ENCODE data around the gene PLCG2. TPM values are rescaled to one million over a fixed set of nuclear protein-coding genes. Genes with fewer than 3 reads are reported as not detected.

The PLCG2 gene
- total RNA-seq, 2 donors from 2014 or later = 11.6 to 30.9 TPM

- DNase-seq (ENCODE audit: low spot score) = no peak
- no peaks in the 10 kb centered on the region for H3K4me1 ChIP-seq (ENCODE audit: control insufficient read depth in 1 of 2, low read depth in 2 of 2)
- H3K4me3 ChIP-seq = no peak overlapping the region
- H3K36me3 ChIP-seq = no peaks in the 10 kb centered on the region
- TF ChIP-seq CTCF (IDR thresholded peaks at IDR 0.05) = no peak
- no peaks in the 10 kb centered on the region for H3K9me3 ChIP-seq
- no peak for ATAC-seq (ENCODE audit: insufficient number of reproducible peaks, low FRiP score, low read depth)
- no peaks in the 10 kb centered on the region for H3K27me3 ChIP-seq (replicated peaks; ENCODE audit: insufficient read depth)
- H3K27ac ChIP-seq = no peak overlapping the region
Measured at GRCh38 chr16:81918927-81919326, 139.8 kb downstream of the PLCG2 start.

- ATAC-seq (ENCODE audit: insufficient number of reproducible peaks, low FRiP score, low read depth) (no peak), DNase-seq (ENCODE audit: low spot score) (no peak)
- H3K4me1 ChIP-seq (ENCODE audit: control insufficient read depth in 1 of 2, low read depth in 2 of 2) = no peaks in the 10 kb centered on the region
- no peak overlapping the region for H3K4me3 ChIP-seq
- no peak for TF ChIP-seq CTCF (IDR thresholded peaks at IDR 0.05)
- H3K36me3 ChIP-seq = no peaks in the 10 kb centered on the region
- H3K27me3 ChIP-seq (replicated peaks; ENCODE audit: insufficient read depth) = no peaks in the 10 kb centered on the region
- no peak overlapping the region for H3K27ac ChIP-seq
- H3K9me3 ChIP-seq = no peaks in the 10 kb centered on the region
Measured at GRCh38 chr16:81920498-81920897, 141.4 kb downstream of the PLCG2 start.

GRCh38 chr16:81921085-81921814 lies 142.2 kb downstream of the PLCG2 start:
- H3K27ac ChIP-seq = no peak overlapping the region
- no peaks in the 10 kb centered on the region for H3K36me3 ChIP-seq
- no peaks in the 10 kb centered on the region for H3K9me3 ChIP-seq
- ATAC-seq (ENCODE audit: insufficient number of reproducible peaks, low FRiP score, low read depth) (no peak), DNase-seq (ENCODE audit: low spot score) (no peak)
- TF ChIP-seq CTCF (IDR thresholded peaks at IDR 0.05) = no peak
- H3K27me3 ChIP-seq (replicated peaks; ENCODE audit: insufficient read depth) = no peaks in the 10 kb centered on the region
- H3K4me3 ChIP-seq = no peak overlapping the region
- H3K4me1 ChIP-seq (ENCODE audit: control insufficient read depth in 1 of 2, low read depth in 2 of 2) = no peaks in the 10 kb centered on the region

- H3K4me3 ChIP-seq = no peak overlapping the region
- no peak for TF ChIP-seq CTCF (IDR thresholded peaks at IDR 0.05)
- ATAC-seq (ENCODE audit: insufficient number of reproducible peaks, low FRiP score, low read depth) (no peak), DNase-seq (ENCODE audit: low spot score) (no peak)
- H3K4me1 ChIP-seq (ENCODE audit: control insufficient read depth in 1 of 2, low read depth in 2 of 2) = no peaks in the 10 kb centered on the region
- H3K27me3 ChIP-seq (replicated peaks; ENCODE audit: insufficient read depth) = no peaks in the 10 kb centered on the region
- no peaks in the 10 kb centered on the region for H3K36me3 ChIP-seq
- H3K27ac ChIP-seq = no peak overlapping the region
- H3K9me3 ChIP-seq = no peaks in the 10 kb centered on the region
Measured at GRCh38 chr16:81921843-81922584, 142.9 kb downstream of the PLCG2 start.

GRCh38 chr16:81923296-81923695 lies 144.2 kb downstream of the PLCG2 start:
- ATAC-seq (ENCODE audit: insufficient number of reproducible peaks, low FRiP score, low read depth) (no peak), DNase-seq (ENCODE audit: low spot score) (no peak)

More at GRCh38 chr16:81923296-81923695, 144.2 kb downstream of the PLCG2 start:
- H3K27me3 ChIP-seq (replicated peaks; ENCODE audit: insufficient read depth) = no peaks in the 10 kb centered on the region
- H3K27ac ChIP-seq = no peak overlapping the region
- H3K36me3 ChIP-seq = no peaks in the 10 kb centered on the region
- no peaks in the 10 kb centered on the region for H3K4me1 ChIP-seq (ENCODE audit: control insufficient read depth in 1 of 2, low read depth in 2 of 2)
- no peak overlapping the region for H3K4me3 ChIP-seq
- H3K9me3 ChIP-seq = no peaks in the 10 kb centered on the region
- no peak for TF ChIP-seq CTCF (IDR thresholded peaks at IDR 0.05)
